Esophagus muscularis mucosa (tissue), 4 donors: Measurements from ENCODE around the gene MRC1. TPM values are rescaled to one million over a fixed set of nuclear protein-coding genes. Genes with fewer than 3 reads are reported as not detected.

Experiments used
- DNase-seq: peaks from one replicate; pipeline ENCODE4 v3.0.0-alpha.2; 2017; ENCODE audit errors: extremely low spot score
- H3K27ac ChIP-seq, 4 donors: fragments of 200-600 bp; sonication (generic); replicated peaks in 1 of 4; 1 replicate in 3 of 4; 2 replicates in 1 of 4; pipeline ENCODE4 v1.5.1; 2016 to 2019; ENCODE audit warnings: mild to moderate bottlenecking in 1 of 4
- H3K27me3 ChIP-seq, 4 donors: fragments of 200-600 bp; sonication (generic); one replicate each; pipeline versions ENCODE4 v1.5.1 to v1.6.0; 2016 to 2019
- H3K36me3 ChIP-seq, 4 donors: fragments of 200-600 bp; sonication (generic); one replicate each; pipeline ENCODE4 v1.5.1; 2016 to 2019
- H3K4me1 ChIP-seq, 4 donors: fragments of 200-600 bp; sonication (generic); one replicate each; pipeline ENCODE4 v1.5.1; 2016 to 2019
- H3K4me3 ChIP-seq, 4 donors: fragments of 200-600 bp; sonication (generic); 1 replicate in 2 of 4; 2 replicates in 2 of 4; pipeline ENCODE4 v1.5.1; 2016 to 2019; ENCODE audit warnings: mild to moderate bottlenecking in 4 of 4, moderate library complexity in 1 of 4
- H3K9me3 ChIP-seq, 4 donors: fragments of 200-600 bp; sonication (generic); 1 replicate in 3 of 4; 2 replicates in 1 of 4; pipeline ENCODE4 v1.5.1; 2016 to 2019
- EP300 ChIP-seq: sonication (generic); formaldehyde crosslinking; IDR thresholded peaks from one replicate; pipeline ENCODE4 v1.6.1; 2017; ENCODE audit warnings: antibody characterized with exemption
- POLR2A ChIP-seq: fragments of 450-650 bp; IDR thresholded peaks from one replicate; pipeline ENCODE4 v1.6.1; 2017; ENCODE audit warnings: antibody characterized with exemption, moderate library complexity, mild to moderate bottlenecking, low read depth
- POLR2AphosphoS5 ChIP-seq, 2 donors: sonication (generic); formaldehyde crosslinking; IDR thresholded peaks; one replicate each; pipeline ENCODE4 v1.6.1; 2017; ENCODE audit warnings: antibody characterized with exemption in 2 of 2
- WGBS: methylation state at CpG from one replicate; pipeline ENCODE4 v1.1.5; 2018; 5-methylcytosine and 5-hydroxymethylcytosine counted together
- intact Hi-C: fragments of 100-400 bp; cut with DNase I; formaldehyde crosslinking; loops from one replicate; pipeline ENCODE4 v1.15.1; 2023
- total RNA-seq, 4 donors: library from RNA; depleted of rRNA; stranded (reverse); fragments of >200 nt; gene quantifications; one replicate each; pipeline versions ENCODE4 v1.1.0 to v1.2.1, GENCODE V29; 2016
- TF ChIP-seq, protein P1 (sequence below), 3 experiments: fragments of 200-600 bp in 2 of 3; fragments of 450-650 bp in 1 of 3; sonication (generic) in 2 of 3; IDR thresholded peaks; one replicate each; pipeline ENCODE4 v1.5.1; 2017 to 2019; ENCODE audit warnings: antibody characterized with exemption in 3 of 3, mild to moderate bottlenecking in 2 of 3, moderate library complexity in 1 of 3

Gene MRC1
- total RNA-seq, 4 donors from 2014 or later: 21.9 to 69.6 (median 39.7) TPM

DNA sequence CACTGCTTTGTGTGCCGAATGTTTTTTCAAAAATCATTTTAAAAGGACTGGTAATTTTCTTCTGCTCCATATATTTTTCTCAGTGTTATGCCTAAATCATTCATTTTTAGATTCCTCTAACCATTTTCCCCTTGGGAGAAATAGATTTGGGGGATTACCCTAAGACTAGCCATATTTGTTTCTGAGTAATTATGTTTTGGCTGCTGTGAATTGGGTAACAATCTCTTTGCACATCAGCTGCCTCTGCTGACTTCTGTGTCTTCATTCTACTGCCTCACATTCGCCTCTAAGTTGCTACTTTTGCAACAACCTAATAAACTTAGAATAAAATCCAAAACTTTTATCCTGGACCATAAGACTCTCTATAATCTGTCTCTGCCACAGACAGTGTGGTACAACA is 18.5 kb upstream of the MRC1 start:
- Histone ChIP-seq H3K4me3 (no peak overlapping the region), H3K27ac (no peak overlapping the region), H3K9me3 (no peaks in the 10 kb centered on the region), H3K36me3 (no peaks in the 10 kb centered on the region), H3K27me3 (no peaks in the 10 kb centered on the region), H3K4me1 (peaks cover 0 to 4% (median 0%) of the 10 kb centered on the region in 4 donors)
- TF ChIP-seq, protein P1, sequence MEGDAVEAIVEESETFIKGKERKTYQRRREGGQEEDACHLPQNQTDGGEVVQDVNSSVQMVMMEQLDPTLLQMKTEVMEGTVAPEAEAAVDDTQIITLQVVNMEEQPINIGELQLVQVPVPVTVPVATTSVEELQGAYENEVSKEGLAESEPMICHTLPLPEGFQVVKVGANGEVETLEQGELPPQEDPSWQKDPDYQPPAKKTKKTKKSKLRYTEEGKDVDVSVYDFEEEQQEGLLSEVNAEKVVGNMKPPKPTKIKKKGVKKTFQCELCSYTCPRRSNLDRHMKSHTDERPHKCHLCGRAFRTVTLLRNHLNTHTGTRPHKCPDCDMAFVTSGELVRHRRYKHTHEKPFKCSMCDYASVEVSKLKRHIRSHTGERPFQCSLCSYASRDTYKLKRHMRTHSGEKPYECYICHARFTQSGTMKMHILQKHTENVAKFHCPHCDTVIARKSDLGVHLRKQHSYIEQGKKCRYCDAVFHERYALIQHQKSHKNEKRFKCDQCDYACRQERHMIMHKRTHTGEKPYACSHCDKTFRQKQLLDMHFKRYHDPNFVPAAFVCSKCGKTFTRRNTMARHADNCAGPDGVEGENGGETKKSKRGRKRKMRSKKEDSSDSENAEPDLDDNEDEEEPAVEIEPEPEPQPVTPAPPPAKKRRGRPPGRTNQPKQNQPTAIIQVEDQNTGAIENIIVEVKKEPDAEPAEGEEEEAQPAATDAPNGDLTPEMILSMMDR (IDR thresholded peaks at IDR 0.05): no peak
- TF ChIP-seq EP300: no peak
- TF ChIP-seq POLR2A: no peak
- no peak for TF ChIP-seq POLR2AphosphoS5 (IDR thresholded peaks at IDR 0.05)
- intact Hi-C loops: no loop called here
- no peak for DNase-seq
- 86% methylated on average over 2 of the region's 2 CpGs for WGBS

DNA sequence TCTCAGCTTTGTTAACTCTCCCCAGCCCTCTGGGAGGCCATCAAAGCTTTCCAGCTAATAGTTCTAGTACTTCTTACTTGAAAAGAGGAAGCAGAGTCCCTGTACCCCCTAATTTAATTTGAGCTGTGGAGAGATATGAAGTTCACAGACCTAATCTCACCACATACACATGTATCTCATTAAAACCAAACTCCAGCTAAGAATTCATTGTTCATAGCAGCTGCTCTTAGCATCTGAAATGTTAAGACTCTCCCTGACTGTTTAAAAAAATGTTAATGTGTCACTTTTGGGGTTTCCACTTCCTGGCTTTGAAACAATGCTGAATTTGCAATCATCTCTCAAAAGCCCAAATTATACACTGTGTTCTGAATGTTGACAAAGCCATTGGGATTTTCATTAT is 16.2 kb upstream of the MRC1 start:
- Histone ChIP-seq H3K27ac (no peak overlapping the region), H3K27me3 (no peaks in the 10 kb centered on the region), H3K4me1 (no peaks in the 10 kb centered on the region), H3K9me3 (no peaks in the 10 kb centered on the region), H3K4me3 (no peak overlapping the region), H3K36me3 (no peaks in the 10 kb centered on the region)
- intact Hi-C loops: no loop called here
- TF ChIP-seq, protein P1 (IDR thresholded peaks at IDR 0.05): no peak
- TF ChIP-seq EP300 (no peak), POLR2AphosphoS5 (IDR thresholded peaks at IDR 0.05) (no peak), POLR2A (no peak)
- DNase-seq: no peak

DNA sequence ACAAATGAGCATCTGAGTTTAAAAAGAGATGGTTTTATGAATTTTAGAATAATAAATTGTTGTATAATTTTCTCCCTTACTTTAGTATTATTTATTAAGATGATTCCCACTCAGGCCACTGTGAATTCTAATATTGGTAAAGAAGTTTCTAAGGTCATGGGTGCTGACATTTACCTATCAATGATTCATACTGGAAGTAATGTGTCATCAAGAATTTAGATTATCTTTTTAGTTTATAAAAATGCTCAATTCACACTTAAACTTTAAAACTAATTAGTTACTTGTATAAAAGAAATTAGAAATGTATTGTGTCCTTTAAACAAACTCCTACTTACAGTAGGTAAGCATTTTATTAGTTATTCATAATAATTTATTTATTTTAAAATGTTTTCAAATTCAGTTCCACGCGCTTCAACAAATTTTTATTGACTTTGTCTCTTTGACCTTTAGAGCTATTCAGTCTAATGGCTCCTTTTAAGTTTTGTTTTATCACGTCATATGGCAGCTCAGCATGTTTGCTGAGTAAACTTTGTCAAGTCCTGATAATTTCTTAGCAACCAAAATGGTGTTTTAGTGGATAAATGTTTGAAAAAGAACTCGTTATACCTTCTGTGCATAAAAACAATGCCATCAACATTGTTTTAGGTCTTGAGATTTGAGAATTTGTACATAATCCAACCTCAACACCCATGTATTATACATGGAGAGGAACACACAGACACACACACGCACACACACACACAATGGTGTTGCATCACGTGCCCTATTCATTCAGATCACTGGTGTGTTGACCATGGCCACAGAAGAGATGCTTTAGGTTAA is 15.1 kb upstream of the MRC1 start:
- H3K4me1 ChIP-seq: no peaks in the 10 kb centered on the region
- whole genome bisulfite sequencing: 93% methylated on average over 6 of the region's 6 CpGs
- TF ChIP-seq POLR2AphosphoS5 (IDR thresholded peaks at IDR 0.05) (no peak), POLR2A (no peak), EP300 (no peak)
- TF ChIP-seq, protein P1 (IDR thresholded peaks at IDR 0.05): no peak

DNA sequence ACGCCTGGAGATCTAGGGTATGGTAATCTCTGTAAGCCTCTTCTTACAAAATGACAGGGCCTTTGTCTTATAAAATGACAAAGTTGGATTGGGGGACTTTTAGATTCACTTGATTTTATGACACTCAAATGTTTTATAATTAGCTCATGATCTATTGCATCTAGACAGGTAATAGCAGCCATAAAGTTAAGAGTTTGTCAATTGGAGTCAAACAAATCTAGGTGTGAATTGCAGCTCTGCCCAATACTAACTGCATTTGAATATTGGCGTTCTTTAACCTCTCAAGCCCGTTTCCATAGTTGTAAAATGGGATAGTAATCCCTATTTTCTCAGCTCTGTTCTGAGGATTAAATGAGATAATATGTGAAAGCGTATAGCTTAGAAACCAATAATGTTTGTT is 14.1 kb upstream of the MRC1 start:
- Histone ChIP-seq H3K4me1 (no peaks in the 10 kb centered on the region), H3K27ac (no peak overlapping the region), H3K27me3 (no peaks in the 10 kb centered on the region), H3K4me3 (no peak overlapping the region), H3K9me3 (no peaks in the 10 kb centered on the region), H3K36me3 (no peaks in the 10 kb centered on the region)
- intact Hi-C loops: no loop called here
- TF ChIP-seq, protein P1 (IDR thresholded peaks at IDR 0.05): no peak
- no peak for TF ChIP-seq EP300
- no peak for TF ChIP-seq POLR2A
- no peak for TF ChIP-seq POLR2AphosphoS5 (IDR thresholded peaks at IDR 0.05)
- no peak for DNase-seq
- WGBS: 93% methylated on average over 4 of the region's 4 CpGs

More for the DNA sequence above, 15.1 kb upstream of the MRC1 start:
- Histone ChIP-seq H3K27me3 (no peaks in the 10 kb centered on the region), H3K9me3 (no peaks in the 10 kb centered on the region), H3K27ac (no peak overlapping the region), H3K4me3 (no peak overlapping the region), H3K36me3 (no peaks in the 10 kb centered on the region)
- intact Hi-C loops: no loop called here
- DNase-seq: no peak
